ENCODE measurements around the gene ZNF695.
A peak's percentile ranks its signal among the peaks of the same experiment; 100 is the strongest.
"Not testable (repeated sequence)": the region's sequence is repeated elsewhere in the genome, so short reads cannot be mapped to it uniquely, and the experiment has no call there.

ZNF695 gene

DNA sequence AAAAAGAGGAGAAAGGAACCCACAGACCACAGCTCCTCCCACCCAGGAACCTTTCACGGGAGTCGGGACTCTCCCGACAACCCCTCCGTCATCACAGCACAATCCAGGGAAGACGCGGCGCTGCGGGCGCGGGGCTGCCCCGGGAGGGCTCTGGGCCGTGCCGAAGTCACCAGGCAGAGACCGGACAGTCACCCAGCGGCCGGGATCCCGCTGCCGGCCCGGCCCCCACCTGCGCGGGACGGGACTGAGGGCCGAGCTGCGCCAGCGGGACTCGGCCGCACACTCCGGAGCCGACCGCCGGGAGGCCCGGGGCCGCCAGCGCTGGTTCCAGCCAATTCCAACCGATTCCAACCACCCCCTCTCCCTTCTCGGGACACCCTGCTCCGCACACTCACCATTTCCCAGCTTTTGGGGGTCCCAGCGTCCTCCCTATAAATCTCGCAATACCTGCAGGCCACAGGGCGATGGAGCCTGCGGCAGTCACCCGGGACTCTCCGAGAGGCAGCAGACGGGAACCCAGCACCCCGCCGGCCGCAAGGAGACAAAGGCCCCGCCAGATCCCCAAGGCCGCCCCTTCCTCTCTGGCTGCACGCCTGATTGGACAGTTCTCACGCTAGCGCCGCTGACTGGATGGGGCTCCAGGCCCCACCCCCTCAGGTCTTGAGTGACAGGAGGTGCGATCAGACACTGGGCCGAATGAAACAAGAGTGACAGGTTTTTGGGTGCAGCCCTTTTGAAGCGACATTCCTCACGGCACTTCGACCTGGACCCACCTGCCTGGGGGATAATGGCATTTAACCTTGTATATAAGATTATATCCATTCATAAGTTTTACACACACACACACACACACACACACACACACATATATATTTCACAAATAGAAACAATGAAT is at the start of gene ZNF695:
Gene ZNF695 (minus strand): TSS at position 547 of the 895 bp plus-strand sequence. CDS start 149 bp downstream, at position 398.
- Histone ChIP-seq H3K9me3 (ENCODE audit: control insufficient read depth, low read depth, low read length) (peaks cover 6% of the 10 kb centered on the region), H3K27me3 (ENCODE audit: control insufficient read depth, insufficient read depth, low read length) (no peaks in the 10 kb centered on the region), H3K36me3 (ENCODE audit: control insufficient read depth, low read depth, low read length) (no peaks in the 10 kb centered on the region), H3K27ac (ENCODE audit: low read length) (peak within 1 kb of the TSS; percentile 30), H3K9ac (ENCODE audit: low read length) (peak within 1 kb of the TSS; percentile 91), H3K4me3 (ENCODE audit: low read length) (peak within 1 kb of the TSS; percentile 78), H3K4me1 (ENCODE audit: control insufficient read depth, low read depth, low read length) (no peaks in the 10 kb centered on the region)

- Histone ChIP-seq H3K27ac (ENCODE audit: low read length) (no peak overlapping the region), H3K4me1 (ENCODE audit: control insufficient read depth, low read depth, low read length) (no peaks in the 10 kb centered on the region), H3K9me3 (ENCODE audit: control insufficient read depth, low read depth, low read length) (peaks cover 54% of the 10 kb centered on the region), H3K9ac (ENCODE audit: low read length) (no peak overlapping the region), H3K27me3 (ENCODE audit: control insufficient read depth, insufficient read depth, low read length) (no peaks in the 10 kb centered on the region), H3K36me3 (ENCODE audit: control insufficient read depth, low read depth, low read length) (no peaks in the 10 kb centered on the region), H3K4me3 (ENCODE audit: low read length) (no peak overlapping the region)
Measured at GRCh38 chr1:247056071-247056470, 48.2 kb upstream of the ZNF695 start.

- no peak overlapping the region for H3K9ac ChIP-seq (ENCODE audit: low read length)
- H3K9me3 ChIP-seq (ENCODE audit: control insufficient read depth, low read depth, low read length), result peaks cover 56% of the 10 kb centered on the region
- no peaks in the 10 kb centered on the region for H3K36me3 ChIP-seq (ENCODE audit: control insufficient read depth, low read depth, low read length)
- H3K27me3 ChIP-seq (ENCODE audit: control insufficient read depth, insufficient read depth, low read length), result no peaks in the 10 kb centered on the region
- H3K27ac ChIP-seq (ENCODE audit: low read length), result no peak overlapping the region
- no peak overlapping the region for H3K4me3 ChIP-seq (ENCODE audit: low read length)
- no peaks in the 10 kb centered on the region for H3K4me1 ChIP-seq (ENCODE audit: control insufficient read depth, low read depth, low read length)
Measured at GRCh38 chr1:247054992-247055415, 47.1 kb upstream of the ZNF695 start.

- peaks cover 4% of the 10 kb centered on the region for H3K36me3 ChIP-seq (ENCODE audit: control insufficient read depth, low read depth, low read length)
- no peak overlapping the region for H3K4me3 ChIP-seq (ENCODE audit: low read length)
- no peak overlapping the region for H3K9ac ChIP-seq (ENCODE audit: low read length)
- no peaks in the 10 kb centered on the region for H3K4me1 ChIP-seq (ENCODE audit: control insufficient read depth, low read depth, low read length)
- H3K9me3 ChIP-seq (ENCODE audit: control insufficient read depth, low read depth, low read length), result peaks cover 75% of the 10 kb centered on the region
- H3K27ac ChIP-seq (ENCODE audit: low read length), result no peak overlapping the region
- no peaks in the 10 kb centered on the region for H3K27me3 ChIP-seq (ENCODE audit: control insufficient read depth, insufficient read depth, low read length)
Measured at GRCh38 chr1:247047702-247048101, 39.8 kb upstream of the ZNF695 start.

DNA sequence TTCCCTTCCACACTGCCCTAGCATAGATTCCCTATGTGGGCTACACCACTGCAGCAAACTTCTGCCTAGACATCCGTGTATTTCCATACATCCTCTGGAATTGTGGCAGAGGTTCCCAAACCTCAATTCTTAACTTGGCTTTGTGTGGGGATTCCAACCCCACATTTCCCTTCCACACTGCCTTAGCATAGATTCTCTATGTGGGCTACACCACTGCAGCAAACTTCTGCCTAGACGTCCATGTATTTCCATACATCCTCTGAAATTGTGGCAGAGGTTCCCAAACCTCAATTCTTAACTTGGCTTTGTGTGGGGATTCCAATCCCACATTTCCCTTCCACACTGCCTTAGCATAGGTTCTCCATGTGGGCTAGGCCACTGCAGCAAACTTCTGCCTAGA is 39.4 kb upstream of the ZNF695 start:
- peaks cover 74% of the 10 kb centered on the region for H3K9me3 ChIP-seq (ENCODE audit: control insufficient read depth, low read depth, low read length)
- peaks cover 4% of the 10 kb centered on the region for H3K36me3 ChIP-seq (ENCODE audit: control insufficient read depth, low read depth, low read length)
- H3K9ac ChIP-seq (ENCODE audit: low read length), result no peak overlapping the region
- H3K27ac ChIP-seq (ENCODE audit: low read length), result no peak overlapping the region
- no peaks in the 10 kb centered on the region for H3K27me3 ChIP-seq (ENCODE audit: control insufficient read depth, insufficient read depth, low read length)
- H3K4me3 ChIP-seq (ENCODE audit: low read length), result no peak overlapping the region
- H3K4me1 ChIP-seq (ENCODE audit: control insufficient read depth, low read depth, low read length), result no peaks in the 10 kb centered on the region

DNA sequence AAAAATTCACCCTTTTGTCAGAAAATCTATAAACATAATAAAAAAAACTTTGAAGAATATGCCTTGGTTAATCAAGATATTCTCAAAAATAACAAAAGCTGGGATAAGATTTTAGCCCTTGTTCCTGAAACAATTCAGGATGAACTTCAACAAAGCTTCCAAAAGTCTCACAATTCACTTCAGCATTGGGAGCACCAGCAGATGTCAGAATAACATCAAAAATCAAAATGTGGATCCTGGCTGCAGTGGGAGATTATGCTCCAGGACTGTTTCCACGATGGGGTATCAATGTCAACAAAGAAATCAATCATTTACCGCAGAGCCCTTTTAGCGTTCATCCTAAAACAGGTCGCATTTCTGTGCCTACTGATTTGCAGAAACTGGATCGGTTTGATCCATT is 35.5 kb upstream of the ZNF695 start:
- Histone ChIP-seq H3K4me1 (ENCODE audit: control insufficient read depth, low read depth, low read length) (no peaks in the 10 kb centered on the region), H3K9me3 (ENCODE audit: control insufficient read depth, low read depth, low read length) (peaks cover 81% of the 10 kb centered on the region), H3K4me3 (ENCODE audit: low read length) (no peak overlapping the region), H3K36me3 (ENCODE audit: control insufficient read depth, low read depth, low read length) (peaks cover 16% of the 10 kb centered on the region), H3K27ac (ENCODE audit: low read length) (no peak overlapping the region), H3K9ac (ENCODE audit: low read length) (no peak overlapping the region), H3K27me3 (ENCODE audit: control insufficient read depth, insufficient read depth, low read length) (no peaks in the 10 kb centered on the region)

DNA sequence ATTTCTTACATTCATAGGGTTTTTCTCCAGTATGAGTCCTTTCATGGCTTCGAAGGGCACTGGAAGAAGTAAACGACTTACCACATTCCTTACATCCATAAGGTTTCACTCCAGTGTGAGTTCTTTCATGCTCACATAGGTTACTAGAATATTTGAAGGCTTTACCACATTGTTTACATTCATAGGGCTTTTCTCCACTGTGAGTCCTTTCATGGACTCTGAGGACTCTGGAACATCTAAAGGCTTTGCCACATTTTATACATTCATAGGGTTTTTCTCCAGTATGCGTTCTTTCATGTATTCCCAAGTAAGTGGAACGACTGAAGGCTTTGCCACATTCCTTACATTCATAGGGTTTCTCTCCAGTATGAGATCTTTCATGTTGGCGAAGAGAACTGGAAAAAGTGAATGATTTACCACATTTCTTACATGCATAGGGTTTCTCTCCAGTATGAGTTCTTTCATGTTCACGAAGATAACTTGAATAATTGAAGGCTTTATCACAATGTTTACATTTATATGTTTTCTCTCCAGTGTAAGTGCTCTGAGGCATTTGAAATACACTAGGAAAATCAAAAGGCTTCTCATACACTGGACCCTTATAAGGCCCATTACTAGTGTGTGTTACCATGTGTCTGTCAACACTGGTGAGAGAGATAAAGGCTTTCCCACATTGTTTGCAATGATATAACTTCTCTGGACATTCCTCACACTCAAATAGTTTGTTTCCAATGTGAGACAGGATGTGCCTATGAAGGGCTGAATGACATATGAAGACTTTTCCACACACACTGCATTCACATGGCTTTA is 29.9 kb upstream of the ZNF695 start:
- H3K36me3 ChIP-seq (ENCODE audit: control insufficient read depth, low read depth, low read length), result peaks cover 48% of the 10 kb centered on the region
- peaks cover 86% of the 10 kb centered on the region for H3K9me3 ChIP-seq (ENCODE audit: control insufficient read depth, low read depth, low read length)
- H3K27ac ChIP-seq (ENCODE audit: low read length), result no peak overlapping the region
- H3K4me1 ChIP-seq (ENCODE audit: control insufficient read depth, low read depth, low read length), result no peaks in the 10 kb centered on the region
- H3K27me3 ChIP-seq (ENCODE audit: control insufficient read depth, insufficient read depth, low read length), result no peaks in the 10 kb centered on the region
- H3K4me3 ChIP-seq (ENCODE audit: low read length), result no peak overlapping the region
- H3K9ac ChIP-seq (ENCODE audit: low read length), result no peak overlapping the region

DNA sequence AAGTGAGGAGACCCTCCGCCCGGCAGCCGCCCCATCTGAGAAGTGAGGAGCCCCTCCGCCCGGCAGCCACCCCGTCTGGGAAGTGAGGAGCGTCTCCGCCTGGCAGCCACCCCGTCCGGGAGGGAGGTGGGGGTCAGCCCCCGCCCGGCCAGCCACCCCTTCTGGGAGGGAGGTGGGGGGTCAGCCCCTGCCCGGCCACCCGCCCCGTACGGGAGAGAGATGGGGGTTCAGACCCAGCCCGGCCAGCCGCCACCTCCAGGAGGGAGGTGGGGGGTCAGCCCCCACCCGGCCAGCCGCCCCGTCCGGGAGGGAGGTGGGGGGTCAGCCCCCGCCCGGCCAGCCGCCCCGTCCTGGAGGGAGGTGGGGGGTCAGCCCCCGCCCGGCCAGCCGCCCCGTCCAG is 24.4 kb upstream of the ZNF695 start:
- not testable (repeated sequence) for H3K27me3 ChIP-seq (ENCODE audit: control insufficient read depth, insufficient read depth, low read length); H3K4me1 ChIP-seq (ENCODE audit: control insufficient read depth, low read depth, low read length); H3K4me3 ChIP-seq (ENCODE audit: low read length); H3K9ac ChIP-seq (ENCODE audit: low read length); H3K27ac ChIP-seq (ENCODE audit: low read length)
- Histone ChIP-seq H3K36me3 (ENCODE audit: control insufficient read depth, low read depth, low read length) (peaks cover 25% of the 10 kb centered on the region), H3K9me3 (ENCODE audit: control insufficient read depth, low read depth, low read length) (peaks cover 52% of the 10 kb centered on the region)

DNA sequence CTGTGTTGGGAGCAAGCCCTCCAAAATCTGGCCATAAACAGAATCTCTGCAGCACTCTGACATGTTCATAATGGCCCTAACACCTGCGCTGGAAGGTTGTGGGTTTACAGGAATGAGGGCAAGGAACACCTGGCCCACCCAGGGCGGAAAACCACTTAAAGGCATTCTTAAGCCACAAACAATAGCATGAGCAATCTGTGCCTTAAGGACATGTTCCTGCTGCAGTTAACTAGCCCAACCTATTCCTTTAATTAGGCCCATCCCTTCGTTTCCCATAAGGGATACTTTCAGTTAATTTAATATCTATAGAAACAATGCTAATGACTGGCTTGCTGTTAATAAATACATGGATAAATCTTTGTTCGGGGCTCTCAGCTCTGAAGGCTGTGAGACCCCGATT is 16.8 kb upstream of the ZNF695 start:
- H3K27me3 ChIP-seq (ENCODE audit: control insufficient read depth, insufficient read depth, low read length); H3K4me3 ChIP-seq (ENCODE audit: low read length); H3K36me3 ChIP-seq (ENCODE audit: control insufficient read depth, low read depth, low read length); H3K27ac ChIP-seq (ENCODE audit: low read length); H3K9ac ChIP-seq (ENCODE audit: low read length); H3K4me1 ChIP-seq (ENCODE audit: control insufficient read depth, low read depth, low read length): not testable (repeated sequence)
- peaks cover 11% of the 10 kb centered on the region for H3K9me3 ChIP-seq (ENCODE audit: control insufficient read depth, low read depth, low read length)

DNA sequence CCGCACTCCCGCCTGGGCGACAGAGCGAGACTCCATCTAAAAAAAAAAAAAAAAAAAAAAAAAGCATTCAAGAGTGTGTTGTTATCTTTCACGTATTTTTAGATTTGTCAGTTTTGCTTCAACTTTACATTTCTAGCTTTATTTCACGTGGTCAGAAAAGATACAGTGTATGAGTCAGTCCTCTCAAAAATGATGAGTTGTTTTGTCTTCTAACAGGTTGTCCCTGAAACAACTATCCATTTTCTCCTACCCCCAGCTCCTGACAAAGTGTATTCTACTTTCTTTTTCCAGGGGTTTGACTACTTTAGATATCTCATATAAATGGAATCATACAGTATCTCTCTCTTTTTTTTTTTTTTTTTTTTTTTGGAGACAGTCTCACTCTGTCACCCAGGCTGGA is 5.5 kb upstream of the ZNF695 start:
- H3K27me3 ChIP-seq (ENCODE audit: control insufficient read depth, insufficient read depth, low read length), result no peaks in the 10 kb centered on the region
- H3K9me3 ChIP-seq (ENCODE audit: control insufficient read depth, low read depth, low read length), result no peaks in the 10 kb centered on the region
- H3K9ac ChIP-seq (ENCODE audit: low read length), result no peak overlapping the region
- H3K4me3 ChIP-seq (ENCODE audit: low read length), result no peak overlapping the region
- no peak overlapping the region for H3K27ac ChIP-seq (ENCODE audit: low read length)
- no peaks in the 10 kb centered on the region for H3K36me3 ChIP-seq (ENCODE audit: control insufficient read depth, low read depth, low read length)
- no peaks in the 10 kb centered on the region for H3K4me1 ChIP-seq (ENCODE audit: control insufficient read depth, low read depth, low read length)

- H3K4me3 ChIP-seq (ENCODE audit: low read length), result peak overlapping the region; percentile 78
- no peaks in the 10 kb centered on the region for H3K27me3 ChIP-seq (ENCODE audit: control insufficient read depth, insufficient read depth, low read length)
- H3K36me3 ChIP-seq (ENCODE audit: control insufficient read depth, low read depth, low read length), result no peaks in the 10 kb centered on the region
- H3K4me1 ChIP-seq (ENCODE audit: control insufficient read depth, low read depth, low read length), result no peaks in the 10 kb centered on the region
- H3K9me3 ChIP-seq (ENCODE audit: control insufficient read depth, low read depth, low read length), result peaks cover 6% of the 10 kb centered on the region
- H3K9ac ChIP-seq (ENCODE audit: low read length), result no peak overlapping the region
- H3K27ac ChIP-seq (ENCODE audit: low read length), result no peak overlapping the region
Measured at GRCh38 chr1:247008406-247008799, 546 bp upstream of the ZNF695 start.
